B cell (primary cell): ENCODE measurements around the gene PTPN22. TPM values are rescaled to one million over a fixed set of nuclear protein-coding genes. Genes with fewer than 3 reads are reported as not detected.

Source experiments
- ATAC-seq: fragments of 200-7000 bp; cut with Tn5 transposase; one replicate; pipeline ENCODE4 v1.10.0; 2021; ENCODE audit warnings: low read depth, mild to moderate bottlenecking, moderate number of reproducible peaks, moderate library complexity
- CTCF ChIA-PET: fragments of 350-600 bp; sonication (Branson Sonifier 250); formaldehyde crosslinking; loops from one replicate; lab custom pipeline; 2021; ENCODE audit warnings: antibody characterized with exemption, inconsistent platforms; lab: Charles Lee
- POLR2A ChIA-PET: fragments of 350-600 bp; sonication (Branson Sonifier 250); formaldehyde crosslinking; loops from one replicate; lab custom pipeline; 2021; ENCODE audit warnings: antibody characterized with exemption; lab: Charles Lee
- DNase-seq: peaks from one replicate; pipeline ENCODE4 v3.0.0; 2013
- H2AFZ ChIP-seq: 2 replicates; pipeline ENCODE4 v1.6.1; 2012; ENCODE audit warnings: mild to moderate bottlenecking, low read depth, low read length; ENCODE audit not compliant: insufficient read depth, poor library complexity, severe bottlenecking
- H3K27ac ChIP-seq, 2 donors: 1 replicate in 1 of 2; 2 replicates in 1 of 2; pipeline ENCODE4 v1.5.1; 2012 to 2013; ENCODE audit warnings: low read length in 2 of 2, mild to moderate bottlenecking in 2 of 2, moderate library complexity in 1 of 2
- H3K27me3 ChIP-seq, 4 experiments: fragments of 200-600 bp in 1 of 4; sonication (generic) in 1 of 4; replicated peaks in 1 of 4; 1 replicate in 2 of 4; 2 replicates in 2 of 4; pipeline versions ENCODE4 v1.6.1 to v1.7.0; 2013 to 2016; ENCODE audit warnings: low read length in 3 of 4, mild to moderate bottlenecking in 2 of 4, mixed read lengths in 1 of 4, moderate library complexity in 1 of 4; ENCODE audit not compliant: insufficient read depth in 4 of 4, control insufficient read depth in 3 of 4; ENCODE audit errors: control extremely low read depth in 1 of 4
- H3K36me3 ChIP-seq, 2 experiments: replicated peaks in 1 of 2; 1 replicate in 1 of 2; 2 replicates in 1 of 2; pipeline versions ENCODE4 v1.6.1 to v1.7.1; 2013; ENCODE audit warnings: low read length in 1 of 2; ENCODE audit not compliant: insufficient read depth in 2 of 2, control insufficient read depth in 1 of 2; ENCODE audit errors: control extremely low read depth in 1 of 2, extremely low read depth in 1 of 2
- H3K4me1 ChIP-seq, 2 donors: fragments of 200-600 bp in 1 of 2; sonication (generic) in 1 of 2; 1 replicate in 1 of 2; 2 replicates in 1 of 2; pipeline versions ENCODE4 v1.5.1 to v1.6.1; 2013 to 2017; ENCODE audit warnings: low read length in 2 of 2; ENCODE audit not compliant: control insufficient read depth in 2 of 2, insufficient read depth in 2 of 2
- H3K4me2 ChIP-seq: replicated peaks from 2 replicates; pipeline ENCODE3; 2012; ENCODE audit warnings: mild to moderate bottlenecking, low read depth, low read length; ENCODE audit not compliant: poor library complexity, severe bottlenecking
- H3K4me3 ChIP-seq, 5 experiments: fragments of 200-600 bp in 1 of 5; sonication (generic) in 1 of 5; 1 replicate in 3 of 5; 2 replicates in 2 of 5; pipeline versions ENCODE4 v1.5.1 to v1.7.0; 2011 to 2016; ENCODE audit warnings: low read length in 4 of 5, mild to moderate bottlenecking in 4 of 5, low read depth in 2 of 5, control low read depth in 1 of 5, moderate library complexity in 1 of 5; ENCODE audit not compliant: insufficient read depth in 1 of 5; ENCODE audit errors: control extremely low read depth in 1 of 5, extremely low read depth in 1 of 5
- H3K79me2 ChIP-seq: fragments of 200-600 bp; sonication (generic); one replicate; pipeline ENCODE4 v1.6.0; 2016; ENCODE audit warnings: low read length; ENCODE audit not compliant: control insufficient read depth, insufficient read depth
- H3K9ac ChIP-seq: fragments of 200-600 bp; sonication (generic); 2 replicates; pipeline ENCODE4 v1.6.1; 2017; ENCODE audit warnings: mild to moderate bottlenecking, low read length, moderate library complexity
- H3K9me3 ChIP-seq, 3 donors: one replicate each; pipeline versions ENCODE4 v1.6.1 to v1.7.1; 2013; ENCODE audit warnings: low read length in 2 of 3; ENCODE audit not compliant: control insufficient read depth in 2 of 3, insufficient read depth in 1 of 3; ENCODE audit errors: control extremely low read depth in 1 of 3
- H4K20me1 ChIP-seq: 2 replicates; pipeline ENCODE4 v1.6.0; 2012; ENCODE audit warnings: mild to moderate bottlenecking, low read length; ENCODE audit not compliant: insufficient read depth, control insufficient read depth, poor library complexity, severe bottlenecking
- H3K27ac Mint-ChIP-seq: one replicate; pipeline ENCODE4 v1.8.0; 2021; ENCODE audit warnings: mixed read lengths
- H3K27me3 Mint-ChIP-seq: one replicate; pipeline ENCODE4 v1.8.0; 2021; ENCODE audit warnings: mixed read lengths
- H3K4me1 Mint-ChIP-seq: one replicate; pipeline ENCODE4 v1.8.0; 2021; ENCODE audit warnings: mixed read lengths
- H3K4me3 Mint-ChIP-seq: one replicate; pipeline ENCODE4 v1.8.0; 2021; ENCODE audit warnings: mixed read lengths
- H3K9me3 Mint-ChIP-seq: one replicate; pipeline ENCODE4 v1.8.0; 2022; ENCODE audit warnings: mixed read lengths; ENCODE audit not compliant: insufficient read depth
- EZH2 ChIP-seq: IDR thresholded peaks from 2 replicates; pipeline ENCODE4 v1.6.1; 2012; ENCODE audit warnings: borderline replicate concordance, low read depth, mild to moderate bottlenecking, moderate library complexity, low read length; ENCODE audit not compliant: insufficient read depth, poor library complexity, severe bottlenecking
- WGBS: methylation state at CpG from one replicate; pipeline ENCODE4 v1.1.5; 2013; ENCODE audit warnings: missing lambda C conversion rate; ENCODE audit not compliant: insufficient coverage; 5-methylcytosine and 5-hydroxymethylcytosine counted together
- intact Hi-C: fragments of 100-400 bp; cut with micrococcal nuclease; formaldehyde crosslinking; loops from one replicate; pipeline ENCODE4 v1.10.0; 2022
- polyA plus RNA-seq: library from polyadenylated mRNA; depleted of rRNA; stranded (reverse); fragments of >200 nt; gene quantifications from 2 replicates; pipeline ENCODE4 v1.2.3, GENCODE V29; 2012
- total RNA-seq, 2 donors: library from RNA; stranded (reverse); fragments of 120-200 nt in 1 of 2; gene quantifications; 1 replicate in 1 of 2; 2 replicates in 1 of 2; pipeline versions ENCODE4 v1.2.3 to v1.2.4, GENCODE V29; 2013 to 2022
- TF ChIP-seq, protein P1 (sequence below): fragments of 200-600 bp; IDR thresholded peaks from one replicate; pipeline ENCODE4 v1.8.0; 2022; ENCODE audit warnings: antibody characterized with exemption, mild to moderate bottlenecking

The PTPN22 gene
- total and polyA plus RNA-seq, 2 donors (not counting 1 experiment from before 2014, with no cell fraction given) = 14.3 to 37.4 TPM

DNA sequence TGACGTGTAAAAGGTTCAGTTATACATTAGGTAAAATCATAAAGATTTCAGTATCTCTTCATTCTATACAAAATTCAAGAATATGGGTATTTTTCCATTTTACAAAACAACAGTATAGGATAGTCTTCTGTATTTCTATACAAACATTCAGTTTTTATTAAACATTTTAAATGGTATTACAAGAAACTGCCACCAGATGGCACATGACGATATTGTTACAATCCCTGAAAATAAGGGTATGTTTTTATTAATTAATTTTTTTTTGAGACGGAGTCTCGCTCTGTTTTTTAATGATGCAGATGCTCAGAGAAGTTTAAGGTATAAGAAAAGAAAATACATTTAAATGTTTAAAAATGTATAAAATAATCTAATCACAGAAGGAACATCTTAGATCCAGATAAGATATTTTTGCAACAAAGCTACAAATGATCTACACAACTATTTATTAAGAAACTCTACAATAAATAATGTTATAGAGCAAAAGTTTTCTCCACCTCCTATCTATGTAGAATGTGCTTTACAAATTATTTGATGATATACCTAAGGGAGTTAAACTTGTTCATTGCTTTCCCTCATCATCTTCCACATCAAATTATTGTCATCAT is 35.7 kb downstream of the PTPN22 start:
- no CpG with 5 or more reads among the region's 4 CpGs for WGBS
- ATAC-seq = peak; percentile 28
- no peak overlapping the region for H2AFZ ChIP-seq

More for the DNA sequence above, 35.7 kb downstream of the PTPN22 start:
- no peak overlapping the region for H3K9ac ChIP-seq
- no peak overlapping the region for H3K4me3 Mint-ChIP-seq
- H3K4me2 ChIP-seq = no peak overlapping the region
- H3K4me3 ChIP-seq = no peak overlapping the region
- no peak overlapping the region for H3K27ac ChIP-seq
- H3K27ac Mint-ChIP-seq = no peak overlapping the region
- no peaks in the 10 kb centered on the region for H3K27me3 Mint-ChIP-seq
- ChIA-PET POLR2A (interaction anchor here (0.6 kb wide), 1 partner anchor 24 kb away, joined by 3 read pairs; the partner anchor contains the start of gene RSBN1), CTCF (interaction anchor here (0.6 to 3.8 kb wide), 30 partner anchors 12 to 451 kb away, joined by 3 to 80 read pairs (median 4); partner anchors contain the start of genes AP4B1, DCLRE1B, HIPK1 and RSBN1)
- intact Hi-C loops = loop anchor here (1.0 to 5.0 kb wide), 5 partner anchors 23 to 112 kb away; partner anchors contain the start of genes DCLRE1B, HIPK1, PTPN22 and RSBN1
- H3K4me1 Mint-ChIP-seq = peaks cover 2% of the 10 kb centered on the region
- H4K20me1 ChIP-seq = no peaks in the 10 kb centered on the region
- H3K27me3 ChIP-seq = no peaks in the 10 kb centered on the region
- no peaks in the 10 kb centered on the region for H3K4me1 ChIP-seq
- peak; percentile 72 for DNase-seq
- H3K9me3 ChIP-seq = no peaks in the 10 kb centered on the region
- peaks cover 10 to 17% of the 10 kb centered on the region in 2 experiments for H3K36me3 ChIP-seq
- H3K79me2 ChIP-seq = no peaks in the 10 kb centered on the region
- TF ChIP-seq, protein P1, sequence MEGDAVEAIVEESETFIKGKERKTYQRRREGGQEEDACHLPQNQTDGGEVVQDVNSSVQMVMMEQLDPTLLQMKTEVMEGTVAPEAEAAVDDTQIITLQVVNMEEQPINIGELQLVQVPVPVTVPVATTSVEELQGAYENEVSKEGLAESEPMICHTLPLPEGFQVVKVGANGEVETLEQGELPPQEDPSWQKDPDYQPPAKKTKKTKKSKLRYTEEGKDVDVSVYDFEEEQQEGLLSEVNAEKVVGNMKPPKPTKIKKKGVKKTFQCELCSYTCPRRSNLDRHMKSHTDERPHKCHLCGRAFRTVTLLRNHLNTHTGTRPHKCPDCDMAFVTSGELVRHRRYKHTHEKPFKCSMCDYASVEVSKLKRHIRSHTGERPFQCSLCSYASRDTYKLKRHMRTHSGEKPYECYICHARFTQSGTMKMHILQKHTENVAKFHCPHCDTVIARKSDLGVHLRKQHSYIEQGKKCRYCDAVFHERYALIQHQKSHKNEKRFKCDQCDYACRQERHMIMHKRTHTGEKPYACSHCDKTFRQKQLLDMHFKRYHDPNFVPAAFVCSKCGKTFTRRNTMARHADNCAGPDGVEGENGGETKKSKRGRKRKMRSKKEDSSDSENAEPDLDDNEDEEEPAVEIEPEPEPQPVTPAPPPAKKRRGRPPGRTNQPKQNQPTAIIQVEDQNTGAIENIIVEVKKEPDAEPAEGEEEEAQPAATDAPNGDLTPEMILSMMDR = peak; percentile 86
- TF ChIP-seq EZH2 = no peak
- no peaks in the 10 kb centered on the region for H3K9me3 Mint-ChIP-seq
